IMR-90 (cell line): Measurements from ENCODE around the gene PTBP2. TPM values are rescaled to one million over a fixed set of nuclear protein-coding genes. Genes with fewer than 3 reads are reported as not detected.

Experiments
- ATAC-seq: fragments of 200-7000 bp; cut with Tn5 transposase; 2 replicates; pipeline ENCODE4 v1.9.1; 2020; ENCODE audit warnings: low read depth, mild to moderate bottlenecking, moderate library complexity
- BruUV-seq: library from RNA; stranded (reverse); fragments of 400-500 nt; replicated peaks from 2 replicates; lab custom pipeline; 2021; lab: Mats Ljungman, UMichigan
- CTCF ChIA-PET: fragments of 300-600 bp; formaldehyde crosslinking; extraction: SDS; loops from one replicate; lab custom pipeline; 2021; ENCODE audit warnings: antibody characterized with exemption; lab: Yijun Ruan, JAX
- POLR2A ChIA-PET: fragments of 300-600 bp; sonication (Branson Sonifier 250); formaldehyde crosslinking; loops from one replicate; lab custom pipeline; 2022; ENCODE audit warnings: antibody characterized with exemption; ENCODE audit not compliant: unreplicated experiment; lab: Charles Lee
- DNase-seq: peaks from one replicate; pipeline ENCODE4 v3.0.0; 2013
- H2AFZ ChIP-seq: replicated peaks from 2 replicates; pipeline ENCODE3; 2013; ENCODE audit warnings: low read length, mild to moderate bottlenecking; ENCODE audit not compliant: poor library complexity
- H2AK5ac ChIP-seq: 2 replicates; pipeline ENCODE4 v1.6.1; 2013; ENCODE audit warnings: low read depth, low read length, inconsistent platforms
- H2AK9ac ChIP-seq: replicated peaks from 2 replicates; pipeline ENCODE3; 2013; ENCODE audit warnings: mild to moderate bottlenecking, low read depth, low read length, moderate library complexity; ENCODE audit not compliant: poor library complexity
- H2BK120ac ChIP-seq: 2 replicates; pipeline ENCODE4 v1.6.1; 2013; ENCODE audit warnings: low read depth, low read length, inconsistent platforms
- H2BK15ac ChIP-seq: 3 replicates; pipeline ENCODE4 v1.6.1; 2013; ENCODE audit warnings: low read depth, low read length, inconsistent platforms
- H2BK20ac ChIP-seq: 2 replicates; pipeline ENCODE4 v1.6.1; 2013; ENCODE audit warnings: low read depth, mild to moderate bottlenecking, inconsistent platforms, low read length, moderate library complexity
- H2BK5ac ChIP-seq: 2 replicates; pipeline ENCODE4 v1.6.1; 2013; ENCODE audit warnings: mild to moderate bottlenecking, low read depth, low read length, inconsistent platforms; ENCODE audit not compliant: poor library complexity, severe bottlenecking
- H3K14ac ChIP-seq: replicated peaks from 2 replicates; pipeline ENCODE4 v1.6.1; 2013; ENCODE audit warnings: low read depth, low read length, inconsistent platforms
- H3K18ac ChIP-seq: 2 replicates; pipeline ENCODE4 v1.6.1; 2013; ENCODE audit warnings: low read depth, low read length, control low read depth
- H3K23ac ChIP-seq: 2 replicates; pipeline ENCODE4 v1.6.1; 2013; ENCODE audit warnings: low read depth, low read length, inconsistent platforms
- H3K27ac ChIP-seq: 2 replicates; pipeline ENCODE4 v1.5.1; 2013; ENCODE audit warnings: mild to moderate bottlenecking, control low read depth, low read length; ENCODE audit not compliant: insufficient read depth
- H3K27me3 ChIP-seq: 2 replicates; pipeline ENCODE4 v1.6.1; 2013; ENCODE audit warnings: low read length; ENCODE audit not compliant: control insufficient read depth, insufficient read depth
- H3K36me3 ChIP-seq: 2 replicates; pipeline ENCODE4 v1.6.1; 2013; ENCODE audit warnings: low read length, mixed read lengths; ENCODE audit not compliant: control insufficient read depth, insufficient read depth
- H3K4ac ChIP-seq: 2 replicates; pipeline ENCODE4 v1.6.1; 2013; ENCODE audit warnings: low read depth, low read length, inconsistent platforms
- H3K4me1 ChIP-seq: 2 replicates; pipeline ENCODE4 v1.6.1; 2013; ENCODE audit warnings: low read length, mixed read lengths; ENCODE audit not compliant: control insufficient read depth, insufficient read depth
- H3K4me2 ChIP-seq: 2 replicates; pipeline ENCODE4 v1.6.1; 2013; ENCODE audit warnings: low read depth, mild to moderate bottlenecking, control low read depth, low read length, moderate library complexity
- H3K4me3 ChIP-seq: 2 replicates; pipeline ENCODE4 v1.5.1; 2013; ENCODE audit warnings: low read depth, mild to moderate bottlenecking, control low read depth, low read length, moderate library complexity; ENCODE audit not compliant: insufficient read depth
- H3K56ac ChIP-seq: 2 replicates; pipeline ENCODE4 v1.6.1; 2013; ENCODE audit warnings: low read length, inconsistent platforms; ENCODE audit not compliant: insufficient read depth; ENCODE audit errors: extremely low read depth
- H3K79me1 ChIP-seq, 2 experiments: 2 replicates each; pipeline ENCODE4 v1.6.1; 2013; ENCODE audit warnings: low read length in 2 of 2, inconsistent platforms in 1 of 2, low read depth in 1 of 2
- H3K9ac ChIP-seq: 2 replicates; pipeline ENCODE4 v1.6.1; 2013; ENCODE audit warnings: low read depth, low read length, control low read depth
- H3K9me1 ChIP-seq: 2 replicates; pipeline ENCODE4 v1.6.1; 2013; ENCODE audit warnings: low read length, inconsistent platforms; ENCODE audit not compliant: insufficient read depth
- H3K9me3 ChIP-seq: 2 replicates; pipeline ENCODE4 v1.6.1; 2013; ENCODE audit warnings: low read length; ENCODE audit not compliant: control insufficient read depth, insufficient read depth
- H4K20me1 ChIP-seq: 2 replicates; pipeline ENCODE4 v1.6.1; 2013; ENCODE audit warnings: low read length, inconsistent platforms; ENCODE audit not compliant: insufficient read depth
- H4K5ac ChIP-seq: 2 replicates; pipeline ENCODE4 v1.6.1; 2013; ENCODE audit warnings: mild to moderate bottlenecking, low read depth, low read length, control low read depth
- H4K8ac ChIP-seq, 2 experiments: 2 replicates each; pipeline ENCODE4 v1.6.1; 2013; ENCODE audit warnings: low read depth in 2 of 2, low read length in 2 of 2, control low read depth in 1 of 2, inconsistent platforms in 1 of 2
- H4K91ac ChIP-seq: 2 replicates; pipeline ENCODE4 v1.6.1; 2013; ENCODE audit warnings: low read depth, low read length, inconsistent platforms; ENCODE audit not compliant: insufficient read depth
- BHLHE40 ChIP-seq: fragments of 150-350 bp; IDR thresholded peaks from 2 replicates; pipeline ENCODE4 v1.6.1; 2016; ENCODE audit warnings: mild to moderate bottlenecking, low read depth, low read length
- CEBPB ChIP-seq: IDR thresholded peaks from 2 replicates; pipeline ENCODE4 v1.6.1; 2012; ENCODE audit warnings: low read depth, low read length, improper control_type of control experiment
- CHD1 ChIP-seq: IDR thresholded peaks from 2 replicates; pipeline ENCODE4 v1.6.1; 2012; ENCODE audit warnings: low read depth, low read length, improper control_type of control experiment
- FOS ChIP-seq: fragments of 150-350 bp; IDR thresholded peaks from 2 replicates; pipeline ENCODE4 v1.6.1; 2016; ENCODE audit warnings: low read depth, low read length
- MAFK ChIP-seq: IDR thresholded peaks from 2 replicates; pipeline ENCODE4 v1.6.1; 2012; ENCODE audit warnings: low read depth, low read length, improper control_type of control experiment
- MAZ ChIP-seq: IDR thresholded peaks from 2 replicates; pipeline ENCODE4 v1.6.1; 2012; ENCODE audit warnings: low read depth, mild to moderate bottlenecking, low read length, improper control_type of control experiment, moderate library complexity, borderline replicate concordance
- MXI1 ChIP-seq: IDR thresholded peaks from 2 replicates; pipeline ENCODE4 v1.6.1; 2012; ENCODE audit warnings: low read depth, mild to moderate bottlenecking, low read length, moderate library complexity, borderline replicate concordance
- NFE2L2 ChIP-seq: fragments of 150-350 bp; IDR thresholded peaks from 2 replicates; pipeline ENCODE4 v1.6.1; 2016; ENCODE audit warnings: low read depth, mild to moderate bottlenecking, low read length
- POLR2A ChIP-seq: IDR thresholded peaks from 2 replicates; pipeline ENCODE4 v1.6.1; 2012; ENCODE audit warnings: mild to moderate bottlenecking, low read depth, low read length
- RAD21 ChIP-seq: IDR thresholded peaks from 2 replicates; pipeline ENCODE4 v1.6.1; 2012; ENCODE audit warnings: low read length, improper control_type of control experiment
- RCOR1 ChIP-seq: IDR thresholded peaks from 2 replicates; pipeline ENCODE4 v1.6.1; 2012; ENCODE audit warnings: mild to moderate bottlenecking, low read length, improper control_type of control experiment; ENCODE audit not compliant: insufficient replicate concordance
- RFX5 ChIP-seq: IDR thresholded peaks from 2 replicates; pipeline ENCODE4 v1.8.0; 2012; ENCODE audit warnings: low read depth, mild to moderate bottlenecking, low read length, moderate library complexity
- SMC3 ChIP-seq: fragments of 150-350 bp; IDR thresholded peaks from 2 replicates; pipeline ENCODE4 v1.6.1; 2016; ENCODE audit warnings: low read depth, mild to moderate bottlenecking, antibody characterized with exemption, low read length, moderate library complexity
- WGBS, 2 experiments: methylation state at CpG; one replicate each; pipeline versions ENCODE4 v1.1.5 to v1.1.7; 2013; ENCODE audit warnings: missing lambda C conversion rate in 2 of 2; ENCODE audit not compliant: insufficient read length in 1 of 2; ENCODE audit errors: extremely low coverage in 2 of 2; 5-methylcytosine and 5-hydroxymethylcytosine counted together
- dilution Hi-C: fragments of 300-500 bp; cut with HindIII; formaldehyde crosslinking; loops from one replicate; pipeline ENCODE4 v1.14.3; 2018; ENCODE audit warnings: low sequenced_read_pairs; ENCODE audit not compliant: unreplicated experiment
- in situ Hi-C: fragments of 300-500 bp; cut with MboI; formaldehyde crosslinking; loops from 3 replicates; pipeline ENCODE4 v1.14.3; 2019; ENCODE audit warnings: low sequenced_read_pairs, inconsistent platforms, mixed read lengths
- intact Hi-C: fragments of 100-400 bp; cut with micrococcal nuclease; formaldehyde crosslinking; loops from 2 replicates; pipeline ENCODE4 v1.10.0; 2022
- polyA plus RNA-seq, 3 experiments: library from polyadenylated mRNA; depleted of rRNA; stranded (reverse); fragments of >200 nt; gene quantifications; 2 replicates each; pipeline ENCODE4 v1.2.3, GENCODE V29; 2012; ENCODE audit warnings: low replicate concordance in 1 of 3
- total RNA-seq: library from RNA; depleted of rRNA; stranded (reverse); fragments of >200 nt; gene quantifications from 2 replicates; pipeline ENCODE4 v1.2.3, GENCODE V29; 2012
- TF ChIP-seq, protein P1 (sequence below): conservative IDR thresholded peaks from 2 replicates; pipeline ENCODE4 v1.5.1; 2012; ENCODE audit warnings: mild to moderate bottlenecking, low read depth, low read length, improper control_type of control experiment
- TF ChIP-seq, protein P2 (sequence below): fragments of 150-350 bp; IDR thresholded peaks from 2 replicates; pipeline ENCODE4 v1.6.1; 2017; ENCODE audit warnings: mild to moderate bottlenecking, antibody characterized with exemption, low read length, low read depth
- TF ChIP-seq, protein P3 (sequence below): fragments of 150-350 bp; IDR thresholded peaks from 2 replicates; pipeline ENCODE4 v1.6.1; 2016; ENCODE audit warnings: low read depth, mild to moderate bottlenecking, low read length, moderate library complexity, borderline replicate concordance

The PTBP2 gene
- total and polyA plus RNA-seq, 2 of the 4 experiments (the other 2 are of a cell fraction) = 9.7 to 37.8 TPM

DNA sequence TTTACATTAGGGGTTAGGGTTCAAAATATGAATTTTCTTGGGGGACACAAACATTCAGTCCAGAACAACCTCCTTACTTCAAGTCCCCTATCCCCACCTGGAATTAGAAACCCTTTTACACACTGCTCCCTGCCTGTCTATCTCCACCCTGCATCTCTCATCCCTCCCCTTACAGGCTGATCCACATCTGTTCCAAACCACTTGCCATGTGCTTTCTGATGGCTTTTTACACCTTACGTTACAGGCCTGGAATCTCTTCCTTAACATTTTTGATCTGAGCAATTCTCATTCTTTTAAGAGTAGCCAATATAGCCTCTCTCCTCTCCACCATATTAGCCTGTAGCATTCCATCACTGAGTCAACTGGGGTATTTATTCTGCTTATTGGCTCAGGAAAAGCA is 122.0 kb downstream of the PTBP2 start:
- Histone ChIP-seq H2BK120ac (no peak overlapping the region), H4K5ac (no peak overlapping the region), H3K4me1 (peaks cover 2% of the 10 kb centered on the region; the same call in 1 of the 2 replicates), H3K27ac (no peak overlapping the region), H4K8ac (0 out of 4 replicates have a peak overlapping the region, but pooled peaks of 1 of the 2 experiments have one; percentile 32), H3K18ac (no peak overlapping the region), H3K9ac (no peak overlapping the region), H4K20me1 (no peaks in the 10 kb centered on the region), H3K4ac (no peak overlapping the region), H3K79me1 (no peaks in the 10 kb centered on the region), H3K9me1 (no peaks in the 10 kb centered on the region), H3K4me3 (no peak overlapping the region), H3K14ac (no peak overlapping the region), H3K9me3 (no peaks in the 10 kb centered on the region), H2BK5ac (no peak overlapping the region), H2AK5ac (no peak overlapping the region), H3K27me3 (no peaks in the 10 kb centered on the region), H4K91ac (no peak overlapping the region), H2AFZ (no peak overlapping the region), H2BK20ac (no peak overlapping the region), H3K36me3 (no peaks in the 10 kb centered on the region), H2AK9ac (no peak overlapping the region), H3K4me2 (no peak overlapping the region), H2BK15ac (no peak overlapping the region), H3K56ac (no peak overlapping the region), H3K23ac (no peak overlapping the region)
- ATAC-seq (peak; percentile 11; the same call in 1 of the 2 replicates), DNase-seq (no peak)
- TF ChIP-seq BHLHE40 (no peak), MAFK (no peak), NFE2L2 (no peak), SMC3 (no peak), RFX5 (no peak), RAD21 (no peak), CEBPB (no peak), MAZ (no peak), POLR2A (no peak), MXI1 (no peak), FOS (no peak), CHD1 (no peak), RCOR1 (no peak)
- TF ChIP-seq, protein P1, sequence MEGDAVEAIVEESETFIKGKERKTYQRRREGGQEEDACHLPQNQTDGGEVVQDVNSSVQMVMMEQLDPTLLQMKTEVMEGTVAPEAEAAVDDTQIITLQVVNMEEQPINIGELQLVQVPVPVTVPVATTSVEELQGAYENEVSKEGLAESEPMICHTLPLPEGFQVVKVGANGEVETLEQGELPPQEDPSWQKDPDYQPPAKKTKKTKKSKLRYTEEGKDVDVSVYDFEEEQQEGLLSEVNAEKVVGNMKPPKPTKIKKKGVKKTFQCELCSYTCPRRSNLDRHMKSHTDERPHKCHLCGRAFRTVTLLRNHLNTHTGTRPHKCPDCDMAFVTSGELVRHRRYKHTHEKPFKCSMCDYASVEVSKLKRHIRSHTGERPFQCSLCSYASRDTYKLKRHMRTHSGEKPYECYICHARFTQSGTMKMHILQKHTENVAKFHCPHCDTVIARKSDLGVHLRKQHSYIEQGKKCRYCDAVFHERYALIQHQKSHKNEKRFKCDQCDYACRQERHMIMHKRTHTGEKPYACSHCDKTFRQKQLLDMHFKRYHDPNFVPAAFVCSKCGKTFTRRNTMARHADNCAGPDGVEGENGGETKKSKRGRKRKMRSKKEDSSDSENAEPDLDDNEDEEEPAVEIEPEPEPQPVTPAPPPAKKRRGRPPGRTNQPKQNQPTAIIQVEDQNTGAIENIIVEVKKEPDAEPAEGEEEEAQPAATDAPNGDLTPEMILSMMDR = no peak
- TF ChIP-seq, protein P2, sequence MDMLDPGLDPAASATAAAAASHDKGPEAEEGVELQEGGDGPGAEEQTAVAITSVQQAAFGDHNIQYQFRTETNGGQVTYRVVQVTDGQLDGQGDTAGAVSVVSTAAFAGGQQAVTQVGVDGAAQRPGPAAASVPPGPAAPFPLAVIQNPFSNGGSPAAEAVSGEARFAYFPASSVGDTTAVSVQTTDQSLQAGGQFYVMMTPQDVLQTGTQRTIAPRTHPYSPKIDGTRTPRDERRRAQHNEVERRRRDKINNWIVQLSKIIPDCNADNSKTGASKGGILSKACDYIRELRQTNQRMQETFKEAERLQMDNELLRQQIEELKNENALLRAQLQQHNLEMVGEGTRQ = no peak
- TF ChIP-seq, protein P3, sequence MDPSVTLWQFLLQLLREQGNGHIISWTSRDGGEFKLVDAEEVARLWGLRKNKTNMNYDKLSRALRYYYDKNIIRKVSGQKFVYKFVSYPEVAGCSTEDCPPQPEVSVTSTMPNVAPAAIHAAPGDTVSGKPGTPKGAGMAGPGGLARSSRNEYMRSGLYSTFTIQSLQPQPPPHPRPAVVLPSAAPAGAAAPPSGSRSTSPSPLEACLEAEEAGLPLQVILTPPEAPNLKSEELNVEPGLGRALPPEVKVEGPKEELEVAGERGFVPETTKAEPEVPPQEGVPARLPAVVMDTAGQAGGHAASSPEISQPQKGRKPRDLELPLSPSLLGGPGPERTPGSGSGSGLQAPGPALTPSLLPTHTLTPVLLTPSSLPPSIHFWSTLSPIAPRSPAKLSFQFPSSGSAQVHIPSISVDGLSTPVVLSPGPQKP = no peak
- dilution Hi-C loops (no loop called here), intact Hi-C loops (loop anchor here (5.0 kb wide), 1 partner anchor 606 kb away; no protein-coding TSS in a partner anchor), in situ Hi-C loops (no loop called here)
- no CpG with 5 or more reads among the region's 1 CpG for WGBS, 2 experiments
- CTCF ChIA-PET = no interaction called here
- POLR2A ChIA-PET = no interaction called here
- no TSS peak for BruUV-seq
